ENCODE measurements around the gene PSMF1.
"Not testable (repeated sequence)": the region's sequence is repeated elsewhere in the genome, so short reads cannot be mapped to it uniquely, and the experiment has no call there.

The PSMF1 gene

DNA sequence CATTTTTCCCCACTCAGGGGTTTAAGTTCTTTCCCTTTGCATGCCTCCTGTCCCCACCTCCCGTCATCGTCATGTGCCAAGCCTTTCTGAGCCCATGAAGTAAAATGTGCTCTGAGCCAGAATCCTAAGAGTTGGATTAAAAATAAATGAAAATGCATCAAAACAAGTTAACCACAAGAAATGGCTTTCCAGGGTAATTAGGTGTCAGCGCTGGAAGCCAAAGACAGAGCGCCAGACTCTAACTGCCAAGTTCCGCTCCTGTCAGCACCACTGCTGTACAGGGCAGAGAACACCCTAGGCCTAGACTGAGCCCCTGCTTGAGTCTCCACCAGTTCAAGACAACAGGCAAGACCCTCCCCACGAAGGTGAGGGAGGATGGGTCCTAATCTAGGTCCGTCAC lies 79.4 kb downstream of the PSMF1 start:
- DNase-seq, result no peak

GRCh38 chr20:1198751-1199150 lies 80.3 kb downstream of the PSMF1 start:
- DNase-seq, result no peak

DNA sequence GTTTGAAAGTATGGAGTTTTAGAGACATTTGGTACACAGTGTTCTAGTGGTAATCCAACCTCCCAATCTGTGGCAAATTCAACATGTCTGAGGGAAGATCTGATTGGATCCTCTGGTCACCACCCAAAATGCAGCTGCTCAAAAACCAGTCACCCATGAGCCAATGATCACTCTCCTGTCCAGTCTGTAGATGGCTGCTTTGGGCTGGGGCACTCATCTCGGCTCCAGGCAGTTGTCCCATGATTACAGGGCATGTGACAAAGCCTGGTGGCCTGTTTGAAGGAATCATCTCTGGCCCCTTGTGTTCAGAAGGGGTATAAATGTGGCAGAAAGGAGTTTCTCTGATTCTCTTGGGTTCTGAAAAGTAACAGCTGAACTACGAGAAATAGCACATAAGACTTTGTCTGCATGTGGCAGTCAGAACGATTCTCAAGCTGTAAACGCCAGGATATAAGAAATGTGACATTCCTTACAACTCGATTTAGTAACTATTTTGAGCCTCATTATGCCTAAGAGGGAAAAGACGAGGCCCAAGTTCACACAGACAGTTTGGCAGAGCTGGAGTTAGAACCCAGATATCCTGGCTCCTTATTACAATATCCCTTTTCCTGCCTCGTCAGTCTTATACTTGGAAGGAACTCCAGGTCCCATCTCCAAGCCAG lies 80.9 kb downstream of the PSMF1 start:
- DNase-seq, result no peak

DNA sequence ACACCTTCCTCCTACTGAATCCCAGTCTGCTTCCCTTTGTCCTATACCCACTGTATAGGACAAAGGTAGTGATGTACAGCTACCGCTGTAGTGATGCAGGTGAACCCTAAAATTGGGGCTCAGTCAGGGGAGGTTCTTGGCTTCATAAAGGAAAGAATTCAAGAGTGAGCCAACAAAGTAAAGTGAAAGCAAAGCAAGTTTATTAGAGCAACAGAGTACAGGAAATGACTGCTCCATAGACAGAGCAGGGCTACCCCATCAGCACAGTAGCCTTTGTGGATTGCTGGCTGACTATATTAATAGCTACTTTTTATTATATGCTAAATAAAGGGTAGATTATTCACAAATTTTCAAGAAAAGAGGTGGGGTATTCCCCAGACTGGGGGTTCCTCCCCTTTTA lies 81.6 kb downstream of the PSMF1 start:
- DNase-seq, result no peak

DNA sequence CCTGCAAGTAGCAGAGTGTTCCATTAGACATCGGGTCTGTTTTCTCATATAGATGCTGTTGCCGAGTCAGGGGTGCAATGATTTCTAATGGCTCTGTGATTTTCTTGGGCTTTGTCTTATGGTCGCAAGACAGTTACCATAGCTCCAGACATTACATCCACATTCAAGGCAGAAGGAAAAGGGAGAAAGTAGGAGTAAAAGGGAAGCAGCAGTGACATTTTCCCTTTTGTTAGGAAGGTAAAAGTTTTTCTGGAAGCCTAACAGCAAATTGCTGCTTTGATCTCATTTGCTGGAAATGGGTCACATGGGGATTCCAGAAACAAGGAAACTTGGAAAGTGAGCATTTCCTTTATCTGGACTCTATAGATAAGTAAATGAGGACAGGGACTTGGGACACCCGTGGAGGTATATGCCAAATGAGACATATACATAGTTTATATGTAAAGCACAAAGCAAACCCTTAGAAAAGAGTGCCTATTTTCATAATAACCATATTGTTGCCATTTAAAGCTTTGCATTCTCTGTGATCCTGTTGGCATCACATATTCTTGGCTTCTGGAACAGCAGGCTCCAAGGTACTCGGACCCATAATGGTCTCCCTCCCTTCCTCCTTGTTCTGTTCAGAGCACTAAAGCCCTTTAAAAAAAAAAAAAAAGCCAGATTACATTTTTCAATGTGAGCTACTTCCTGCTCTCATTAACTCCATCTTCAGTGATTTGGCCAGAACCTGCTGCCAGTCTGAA lies 84.5 kb downstream of the PSMF1 start, which contains the start of gene C20orf202:
Gene C20orf202, plus strand, starts transcription at position 693 of the 743 bp plus-strand sequence. CDS start 132 bp downstream, outside the sequence.
- DNase-seq, result no peak

GRCh38 chr20:1203630-1204029 lies 85.2 kb downstream of the PSMF1 start:
- no peak for DNase-seq

DNA sequence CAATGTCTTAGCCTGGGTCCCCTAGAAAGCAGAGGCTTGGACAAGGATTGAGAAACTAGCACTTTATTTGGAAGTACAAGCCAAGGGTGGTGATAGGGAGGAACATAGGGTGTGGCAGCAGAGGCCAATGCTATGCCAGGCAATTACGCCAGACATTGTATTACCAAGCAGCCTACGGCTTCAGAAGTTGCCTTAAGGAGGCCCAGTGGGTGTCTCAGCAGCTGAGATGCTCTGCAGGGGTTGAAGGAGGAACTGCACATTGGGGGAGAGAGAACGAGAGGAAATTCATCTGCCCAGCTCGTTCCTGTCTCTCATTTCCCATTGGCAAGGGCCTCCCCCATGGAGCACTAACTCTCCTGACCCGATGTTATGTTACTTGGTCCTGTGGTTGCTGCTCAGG lies 85.7 kb downstream of the PSMF1 start:
- no peak for DNase-seq

GRCh38 chr20:1204576-1204975 lies 86.2 kb downstream of the PSMF1 start:
- DNase-seq, result no peak

- no peak for DNase-seq
These were observed 87.4 kb downstream of the PSMF1 start for GRCh38 chr20:1205802-1206201.

- DNase-seq, result no peak
These were observed 88.2 kb downstream of the PSMF1 start for GRCh38 chr20:1206366-1207148.

- DNase-seq, result no peak
These were observed 89.0 kb downstream of the PSMF1 start for GRCh38 chr20:1207293-1207878.

DNA sequence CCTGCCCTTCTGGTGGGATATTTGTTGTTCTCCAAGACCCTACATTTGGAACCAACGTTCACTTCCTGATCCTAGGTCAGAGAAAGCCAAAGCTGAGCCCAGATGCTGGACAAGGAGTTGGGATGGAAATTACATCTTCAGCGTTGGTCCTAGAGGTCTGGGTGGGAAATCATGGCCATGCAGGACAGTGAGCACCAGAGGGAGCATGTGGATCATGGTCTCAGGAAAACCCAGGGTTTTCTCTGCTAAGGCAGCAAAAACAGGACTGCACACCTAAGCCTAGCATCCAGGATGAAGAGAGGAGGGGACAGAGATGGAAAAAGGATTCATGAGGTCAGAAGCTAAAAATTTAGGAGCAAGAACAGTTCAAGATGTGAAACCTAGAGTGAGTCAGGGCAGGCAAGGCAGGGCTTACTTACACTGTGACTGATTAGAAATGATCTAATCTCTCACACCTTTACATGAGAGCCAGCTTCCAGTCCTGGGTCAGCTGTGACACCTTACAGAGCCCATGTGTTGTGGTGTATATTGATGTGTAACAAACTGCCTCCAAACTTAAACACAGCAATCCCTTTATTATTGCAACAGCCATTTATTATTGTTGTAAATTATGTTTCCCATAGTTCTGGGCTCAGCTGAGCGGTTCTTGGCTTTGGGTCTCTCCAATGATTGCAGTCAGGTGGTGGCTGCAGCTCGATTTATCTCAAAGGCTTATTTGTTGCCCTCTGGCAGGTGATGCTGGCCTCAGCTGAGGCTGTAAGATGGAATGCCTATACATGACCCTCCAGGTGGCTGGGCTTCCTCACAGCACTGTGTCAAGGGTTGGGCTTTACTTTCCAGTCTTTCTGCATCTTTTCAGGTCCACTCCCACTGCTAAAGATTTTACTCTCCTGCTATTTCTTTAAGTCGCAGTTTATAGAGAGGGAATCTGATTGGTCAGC lies 91.3 kb downstream of the PSMF1 start:
- no peak for DNase-seq

DNA sequence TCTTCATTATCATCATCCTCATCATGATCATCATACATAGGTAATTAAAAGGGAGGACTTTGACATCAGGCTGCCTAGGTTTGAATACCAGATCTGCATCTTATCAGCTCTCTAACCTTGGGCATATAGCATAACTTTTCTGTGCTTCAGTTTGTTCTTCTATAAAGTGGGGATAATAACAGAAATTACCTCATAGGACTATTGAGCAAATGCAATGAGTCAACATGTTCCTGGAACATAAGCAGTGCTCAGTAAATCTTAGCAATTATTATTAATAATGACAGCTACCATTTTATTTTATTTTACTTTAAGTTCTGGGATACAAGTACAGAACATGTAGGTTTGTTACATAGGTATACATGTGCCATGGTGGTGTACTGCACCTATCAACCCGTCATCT lies 92.1 kb downstream of the PSMF1 start:
- DNase-seq, result no peak

DNA sequence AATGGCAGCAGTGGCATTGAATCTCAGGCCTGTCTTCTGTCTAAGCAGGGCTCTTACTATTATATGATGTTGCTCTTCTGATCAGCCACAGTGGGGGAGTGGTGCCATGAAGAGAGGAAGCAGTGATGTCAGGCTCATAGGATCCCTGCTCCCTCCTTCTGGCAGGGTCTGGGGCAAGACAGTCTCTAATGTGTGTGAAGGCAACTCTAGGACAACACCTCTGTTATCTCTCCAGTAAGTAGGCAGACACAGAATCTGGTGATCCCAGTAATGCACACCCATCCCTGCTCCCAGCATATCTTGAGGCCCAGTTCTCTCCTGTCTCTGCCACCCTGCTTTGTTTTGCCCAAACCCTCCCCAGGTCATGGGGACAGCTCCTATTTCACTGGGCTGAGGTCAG lies 93.6 kb downstream of the PSMF1 start:
- no peak for DNase-seq

GRCh38 chr20:1212607-1213396 lies 94.4 kb downstream of the PSMF1 start:
- DNase-seq, result peak; percentile 67

DNA sequence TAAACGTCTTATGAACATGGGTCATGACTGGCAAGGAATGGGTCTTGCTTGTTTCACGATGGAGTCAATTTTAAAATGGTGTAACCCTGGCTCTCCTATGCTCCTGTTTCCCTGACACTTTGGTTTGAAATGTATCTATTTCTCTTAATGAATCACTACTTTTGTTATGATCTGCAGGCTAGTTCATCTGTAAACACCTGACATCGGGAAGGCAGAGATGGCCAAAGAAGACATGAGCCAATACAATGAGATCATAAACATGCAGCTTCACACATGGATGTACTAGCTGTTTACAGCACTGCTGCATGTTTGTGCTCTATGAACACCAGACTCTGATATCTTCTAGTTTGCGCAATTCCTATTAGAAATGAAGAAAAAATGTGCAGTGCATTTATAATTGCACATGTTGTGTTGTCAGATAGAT lies 96.4 kb downstream of the PSMF1 start:
- no peak for DNase-seq

GRCh38 chr20:1215386-1216170 lies 97.2 kb downstream of the PSMF1 start:
- DNase-seq, result peak; percentile 21

DNA sequence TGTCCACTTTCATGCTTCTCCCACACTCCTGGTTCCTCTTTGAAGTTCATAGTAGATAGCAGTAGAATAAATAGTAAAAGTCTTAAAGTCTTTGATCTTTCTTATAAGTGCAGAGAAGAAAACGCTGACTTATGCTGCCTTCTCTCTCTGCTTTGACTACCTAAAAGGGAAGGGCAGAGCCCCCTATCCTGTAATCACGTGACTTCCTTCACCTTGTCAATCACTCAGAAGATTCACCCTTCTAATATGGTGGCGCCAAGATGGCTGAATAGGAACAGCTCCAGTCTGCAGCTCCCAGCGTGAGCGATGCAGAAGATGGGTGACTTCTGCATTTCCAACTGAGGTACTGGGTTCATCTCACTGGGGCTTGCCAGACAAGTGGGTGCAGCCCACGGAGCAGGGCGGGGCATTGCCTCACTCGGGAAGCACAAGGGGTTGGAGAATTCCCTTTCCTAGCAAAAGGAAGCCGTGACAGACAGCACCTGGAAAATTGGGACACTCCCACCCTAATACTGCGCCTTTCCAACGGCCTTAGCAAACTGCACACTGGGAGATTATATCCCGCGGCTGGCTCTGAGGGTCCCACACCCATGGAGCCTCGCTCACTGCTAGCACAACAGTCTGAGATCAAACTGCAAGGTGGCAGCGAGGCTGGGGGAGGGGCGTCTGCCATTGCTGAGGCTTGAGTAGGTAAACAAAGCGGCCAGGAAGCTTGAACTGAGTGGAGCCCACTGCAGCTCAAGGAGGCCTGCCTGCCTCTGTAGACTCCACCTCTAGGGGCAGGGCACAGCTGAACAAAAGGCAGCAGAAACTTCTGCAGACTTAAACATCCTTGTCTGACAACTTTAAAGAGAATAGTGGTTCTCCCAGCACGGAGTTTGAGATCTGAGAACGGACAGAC lies 98.4 kb downstream of the PSMF1 start:
- DNase-seq, result not testable (repeated sequence)
